ENCODE results near the gene FRMD1.

FRMD1 gene

GRCh38 chr6:168055696-168056489 lies 23.1 kb downstream of the FRMD1 start:
- DNase-seq (ENCODE audit: low spot score), result no peak

GRCh38 chr6:168054765-168055560 lies 24.0 kb downstream of the FRMD1 start:
- DNase-seq (ENCODE audit: low spot score), result no peak

DNA sequence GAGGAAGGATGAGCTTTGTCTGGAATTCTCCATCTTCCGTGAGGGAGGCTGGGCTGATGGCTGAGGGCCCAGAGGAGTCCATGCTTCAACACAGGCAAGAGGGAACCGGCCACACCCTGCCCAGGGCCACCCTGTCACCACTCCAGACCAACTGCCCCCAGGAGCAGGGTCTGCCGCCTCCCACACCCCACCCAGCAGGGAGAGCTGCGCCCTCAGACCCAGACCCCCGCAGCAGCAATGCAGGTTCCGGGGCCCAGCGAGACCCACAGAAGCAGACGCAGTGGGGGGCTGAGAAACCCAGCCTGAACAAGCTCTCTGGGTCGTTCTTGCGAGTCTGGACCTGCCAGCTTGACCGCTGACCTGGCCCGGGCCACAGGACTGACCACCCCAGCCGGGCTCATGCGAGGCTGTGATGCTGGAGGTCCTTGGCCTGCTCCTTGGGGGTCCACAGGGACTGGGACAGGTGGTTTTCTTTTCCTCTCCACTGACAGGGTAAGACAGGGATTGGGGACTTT lies 25.0 kb downstream of the FRMD1 start:
- DNase-seq (ENCODE audit: low spot score), result no peak

- no peak for DNase-seq (ENCODE audit: low spot score)
Observed at GRCh38 chr6:168053086-168053956, 25.7 kb downstream of the FRMD1 start.

DNA sequence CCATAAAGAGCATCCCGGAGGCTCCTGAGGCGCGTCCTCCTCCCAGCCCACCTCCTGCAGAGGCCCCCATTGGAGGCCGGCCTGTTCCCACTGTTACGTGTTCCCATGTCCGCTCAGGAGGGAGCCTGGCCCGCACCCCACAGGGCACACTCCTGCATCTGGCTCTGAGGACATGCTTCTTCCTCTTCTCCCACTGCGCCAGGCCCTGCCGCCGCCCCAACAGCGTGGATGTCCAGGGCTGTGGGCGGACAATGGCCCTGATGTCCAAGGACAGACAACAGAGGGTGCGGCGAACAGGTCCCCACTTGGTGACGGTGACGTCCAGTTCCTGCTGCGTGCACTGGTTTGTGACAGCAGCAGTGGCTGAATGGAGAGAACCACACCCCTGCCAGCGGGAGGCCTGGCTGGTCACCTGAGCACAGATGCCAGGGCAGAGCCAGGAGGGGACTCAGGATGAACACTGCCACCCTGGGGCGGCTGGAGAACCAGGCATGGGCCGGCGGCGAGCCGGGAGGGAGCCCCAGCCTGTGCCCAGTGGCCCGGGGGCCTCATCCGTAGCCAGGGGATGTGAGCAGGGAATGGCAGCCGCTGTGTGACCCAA lies 26.6 kb downstream of the FRMD1 start:
- DNase-seq (ENCODE audit: low spot score), result peak; percentile 29

DNA sequence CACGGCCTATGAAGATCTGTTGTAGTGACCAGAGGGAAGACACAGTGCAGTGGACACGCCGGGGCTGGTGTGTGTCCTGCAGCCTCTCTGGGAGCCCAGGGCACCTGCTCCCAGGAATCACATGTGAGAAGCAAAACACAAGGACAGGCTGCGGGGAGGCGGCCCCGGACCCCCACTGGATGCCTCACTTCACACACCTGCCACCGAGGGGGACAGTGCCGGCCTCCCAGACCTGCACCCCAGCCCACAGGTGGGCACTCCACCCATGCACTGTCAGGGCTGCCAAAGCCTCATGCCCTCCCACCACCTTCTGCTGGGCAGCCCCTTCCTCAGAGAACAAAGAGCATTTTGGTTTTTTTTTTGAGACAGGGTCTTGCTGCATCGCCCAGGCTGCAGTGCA lies 27.4 kb downstream of the FRMD1 start:
- no peak for DNase-seq (ENCODE audit: low spot score)

DNA sequence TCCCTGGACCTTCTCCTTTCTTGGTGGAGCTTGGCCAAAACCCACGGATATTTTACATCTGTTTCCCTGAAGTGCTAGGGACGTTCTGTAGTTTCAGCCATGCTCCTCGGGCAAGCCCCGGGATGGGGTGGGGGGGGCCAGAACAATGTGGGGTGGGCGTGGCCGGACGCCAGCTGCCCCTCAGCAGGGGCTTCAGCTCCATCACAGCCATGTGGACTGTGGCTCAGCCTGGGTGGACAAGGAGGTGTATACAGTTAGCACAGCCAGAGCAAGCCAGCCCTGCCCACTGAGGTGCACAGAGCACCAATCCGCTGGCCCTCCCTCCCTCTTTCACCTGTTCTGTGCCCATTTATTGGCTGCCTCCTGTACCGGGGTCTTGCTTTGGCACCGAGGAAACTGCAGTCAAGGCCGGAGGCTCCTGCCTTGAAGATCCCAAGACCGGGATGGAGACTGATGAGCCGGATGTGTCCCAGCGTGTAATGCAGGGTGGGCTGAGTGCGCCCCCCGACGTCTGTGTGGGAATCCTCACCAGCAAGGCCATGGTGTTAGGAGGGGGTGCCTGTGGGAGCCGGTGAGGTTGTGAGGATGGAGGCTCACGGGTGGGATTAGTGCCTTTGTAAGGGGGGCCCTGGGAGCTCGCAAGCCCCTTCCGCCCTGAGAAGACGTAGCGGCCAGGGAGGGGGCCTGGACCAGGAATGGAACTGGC lies 28.0 kb downstream of the FRMD1 start:
- peak; percentile 20 for DNase-seq (ENCODE audit: low spot score)

DNA sequence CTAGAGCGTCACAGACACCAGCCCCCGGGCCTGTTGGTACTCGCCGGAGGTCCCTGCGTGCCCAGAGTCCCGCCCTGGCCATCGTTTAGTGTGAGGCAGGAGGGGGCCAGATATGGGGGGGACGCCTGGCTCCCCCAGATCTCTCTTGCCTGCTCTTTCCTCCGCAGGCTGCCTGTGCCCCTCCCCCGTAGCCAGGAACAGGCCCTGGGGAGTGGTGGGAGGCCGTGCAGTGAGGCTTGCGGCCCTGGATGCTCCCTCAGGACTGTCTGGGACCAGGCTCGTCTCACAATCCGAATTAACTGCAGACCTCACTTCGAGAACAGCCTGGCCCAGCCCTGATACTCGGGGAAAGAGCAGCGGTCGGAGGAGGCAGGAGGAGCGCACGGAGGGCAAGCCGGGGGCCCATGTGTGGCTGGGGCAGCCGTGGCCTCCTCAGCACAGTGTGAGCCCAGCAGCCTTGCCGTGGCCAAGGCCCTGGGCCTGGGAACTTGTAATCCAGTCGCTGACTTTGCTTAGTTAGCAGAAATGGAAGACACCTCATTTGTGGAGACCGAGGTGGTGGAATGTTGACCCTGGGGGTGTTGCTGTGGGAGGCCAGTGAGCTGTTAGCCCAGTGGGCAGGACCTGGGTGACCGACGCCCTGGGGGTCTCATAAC lies 28.7 kb downstream of the FRMD1 start:
- no peak for DNase-seq (ENCODE audit: low spot score)

GRCh38 chr6:168049706-168050224 lies 29.2 kb downstream of the FRMD1 start:
- DNase-seq (ENCODE audit: low spot score), result no peak

DNA sequence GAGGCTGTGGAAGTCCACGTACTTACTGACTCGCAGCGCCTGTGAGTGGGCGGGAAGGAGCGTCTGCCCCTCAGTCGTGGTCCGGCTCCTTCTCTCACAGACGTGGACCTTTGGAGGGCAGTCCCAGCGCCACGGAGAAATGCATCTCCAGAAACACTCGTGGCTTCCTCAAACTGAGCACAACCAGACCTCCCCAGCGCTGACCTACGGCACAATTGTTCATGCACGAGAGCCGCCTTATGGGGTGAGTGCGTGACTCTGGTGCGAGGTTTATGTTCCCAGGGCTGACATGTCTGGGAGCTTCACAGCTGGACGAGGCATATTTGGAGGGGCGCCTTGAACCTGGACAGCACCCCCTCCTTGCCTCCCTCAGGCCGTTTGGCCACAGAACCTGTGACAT lies 29.7 kb downstream of the FRMD1 start:
- DNase-seq (ENCODE audit: low spot score), result no peak

- DNase-seq (ENCODE audit: low spot score), result no peak
Observed at GRCh38 chr6:168048724-168049025, 30.3 kb downstream of the FRMD1 start.

- no peak for DNase-seq (ENCODE audit: low spot score)
Observed at GRCh38 chr6:168047841-168048723, 30.9 kb downstream of the FRMD1 start.

DNA sequence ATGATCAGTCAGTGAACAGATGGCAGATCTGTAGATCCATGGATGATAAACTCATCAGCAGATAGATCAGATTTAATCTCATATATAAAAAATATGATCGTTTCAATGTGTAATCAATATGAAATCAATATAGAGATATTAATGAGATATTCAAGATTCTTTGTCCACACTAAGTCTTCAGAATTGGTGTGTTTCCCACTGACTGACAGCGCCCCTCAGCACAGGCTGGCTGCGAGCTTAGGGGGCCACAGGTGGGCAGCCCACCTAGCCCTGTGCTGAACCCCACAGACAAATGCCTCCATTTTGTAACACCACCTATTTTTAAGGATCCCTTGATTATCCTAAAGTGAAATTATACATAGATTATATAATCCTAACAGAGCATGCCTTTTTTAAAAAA lies 32.3 kb downstream of the FRMD1 start:
- DNase-seq (ENCODE audit: low spot score), result no peak

- DNase-seq (ENCODE audit: low spot score), result no peak
Observed at GRCh38 chr6:168045706-168046620, 33.0 kb downstream of the FRMD1 start.

DNA sequence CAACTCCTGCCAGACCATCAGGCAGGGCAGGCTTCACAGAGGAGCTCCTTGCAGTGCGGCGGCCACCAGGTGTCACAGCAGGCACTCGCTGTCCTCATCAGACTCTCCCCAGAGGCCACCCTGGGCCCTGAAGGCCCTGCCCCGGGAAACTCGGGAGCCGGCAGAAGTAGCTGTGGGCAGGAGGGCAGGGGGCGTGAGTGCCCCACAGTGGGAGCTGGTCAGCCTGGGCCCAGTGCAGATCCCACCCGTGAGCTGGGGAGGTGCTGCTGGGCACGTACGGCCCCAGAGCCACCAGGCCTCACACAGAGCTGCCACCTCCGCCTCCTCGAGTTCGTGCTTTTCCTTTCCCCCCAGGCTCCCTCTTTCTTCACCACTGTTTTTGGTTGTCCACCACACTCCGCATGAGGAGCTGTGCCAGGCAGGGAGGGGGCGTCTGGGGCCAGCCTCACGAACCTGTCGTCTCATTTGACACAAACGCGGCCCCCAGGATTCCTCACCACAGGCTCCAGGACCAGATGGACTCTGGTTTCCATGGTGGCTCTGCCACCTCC lies 33.8 kb downstream of the FRMD1 start:
- DNase-seq (ENCODE audit: low spot score), result no peak

DNA sequence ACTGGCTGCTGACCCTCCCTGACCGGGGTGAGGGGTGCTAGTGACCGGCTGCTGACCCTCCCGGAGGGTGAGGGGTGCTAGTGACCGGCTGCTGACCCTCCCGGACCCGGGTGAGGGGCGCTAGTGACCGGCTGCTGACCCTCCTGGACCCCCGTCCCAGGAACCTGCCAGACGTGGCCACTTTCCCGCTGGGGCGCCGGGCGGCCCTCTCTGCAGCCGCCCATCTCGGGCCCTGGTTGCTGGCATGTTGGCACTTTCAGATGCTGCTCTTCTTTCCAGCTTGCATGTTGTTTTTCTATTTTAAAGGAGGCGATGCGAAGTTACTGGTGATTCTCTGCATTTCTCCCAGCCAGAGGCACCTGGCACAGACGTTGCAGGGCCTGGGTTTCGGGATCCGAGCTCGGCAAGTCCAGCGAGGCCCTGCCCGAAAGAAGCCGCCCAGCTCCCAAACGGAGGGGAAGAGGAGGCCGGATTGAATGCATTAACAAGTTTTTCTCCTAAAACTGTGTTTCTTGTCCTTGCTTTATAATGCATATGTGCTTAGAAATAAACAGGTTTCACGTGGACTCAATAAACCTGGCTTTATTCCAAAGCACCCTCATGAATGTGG lies 34.4 kb downstream of the FRMD1 start:
- no peak for DNase-seq (ENCODE audit: low spot score)

- DNase-seq (ENCODE audit: low spot score), result no peak
Observed at GRCh38 chr6:168043848-168044415, 35.1 kb downstream of the FRMD1 start.
